Vagina (tissue), 2 donors: Measurements from ENCODE around the gene PRSS33.

ENCODE experiments used
- CTCF ChIP-seq, 3 experiments: fragments of 450-650 bp in 2 of 3; fragments of 200-600 bp in 1 of 3; sonication (generic) in 1 of 3; IDR thresholded peaks; one replicate each; pipeline ENCODE4 v1.5.1; 2017 to 2019; ENCODE audit warnings: antibody characterized with exemption in 3 of 3, mild to moderate bottlenecking in 2 of 3, moderate library complexity in 2 of 3
- POLR2A ChIP-seq, 2 donors: fragments of 450-650 bp; IDR thresholded peaks; one replicate each; pipeline ENCODE4 v1.6.1; 2017; ENCODE audit warnings: antibody characterized with exemption in 2 of 2, mild to moderate bottlenecking in 2 of 2, moderate library complexity in 2 of 2
- POLR2AphosphoS5 ChIP-seq, 2 donors: sonication (generic); formaldehyde crosslinking; IDR thresholded peaks; one replicate each; pipeline ENCODE4 v1.9.0; 2017; ENCODE audit warnings: antibody characterized with exemption in 2 of 2, mild to moderate bottlenecking in 2 of 2, low read depth in 1 of 2; ENCODE audit not compliant: insufficient read depth in 1 of 2

GRCh38 chr16:2803545-2804195, 16.3 kb upstream of the PRSS33 start:
- no peak for TF ChIP-seq CTCF (IDR thresholded peaks at IDR 0.05)
- no peak for TF ChIP-seq POLR2A (IDR thresholded peaks at IDR 0.05)
- no peak for TF ChIP-seq POLR2AphosphoS5 (IDR thresholded peaks at IDR 0.05; ENCODE audit: insufficient read depth in 1 of 2, low read depth in 1 of 2)
